ENCODE measurements around the gene ZMIZ1.

- TF ChIP-seq POLR2A (IDR thresholded peaks at IDR 0.05), result no peak
- no peak for TF ChIP-seq CTCF (IDR thresholded peaks at IDR 0.05)
These were observed 57.8 kb downstream of the ZMIZ1 start for GRCh38 chr10:79126351-79127080.
